IMR-90 (cell line): ENCODE data around the gene IL1RAPL1. TPM values are rescaled to one million over a fixed set of nuclear protein-coding genes. Genes with fewer than 3 reads are reported as not detected.

ENCODE experiments used
- ATAC-seq: fragments of 200-7000 bp; cut with Tn5 transposase; 2 replicates; pipeline ENCODE4 v1.9.1; 2020; ENCODE audit warnings: low read depth, mild to moderate bottlenecking, moderate library complexity
- BruUV-seq: library from RNA; stranded (reverse); fragments of 400-500 nt; replicated peaks from 2 replicates; lab custom pipeline; 2021; lab: Mats Ljungman, UMichigan
- CTCF ChIA-PET: fragments of 300-600 bp; formaldehyde crosslinking; extraction: SDS; loops from one replicate; lab custom pipeline; 2021; ENCODE audit warnings: antibody characterized with exemption; lab: Yijun Ruan, JAX
- POLR2A ChIA-PET: fragments of 300-600 bp; sonication (Branson Sonifier 250); formaldehyde crosslinking; loops from one replicate; lab custom pipeline; 2022; ENCODE audit warnings: antibody characterized with exemption; ENCODE audit not compliant: unreplicated experiment; lab: Charles Lee
- DNase-seq: peaks from one replicate; pipeline ENCODE4 v3.0.0; 2013
- H2AFZ ChIP-seq: replicated peaks from 2 replicates; pipeline ENCODE3; 2013; ENCODE audit warnings: low read length, mild to moderate bottlenecking; ENCODE audit not compliant: poor library complexity
- H2AK5ac ChIP-seq: 2 replicates; pipeline ENCODE4 v1.6.1; 2013; ENCODE audit warnings: low read depth, low read length, inconsistent platforms
- H2AK9ac ChIP-seq: replicated peaks from 2 replicates; pipeline ENCODE3; 2013; ENCODE audit warnings: mild to moderate bottlenecking, low read depth, low read length, moderate library complexity; ENCODE audit not compliant: poor library complexity
- H2BK120ac ChIP-seq: 2 replicates; pipeline ENCODE4 v1.6.1; 2013; ENCODE audit warnings: low read depth, low read length, inconsistent platforms
- H2BK15ac ChIP-seq: 3 replicates; pipeline ENCODE4 v1.6.1; 2013; ENCODE audit warnings: low read depth, low read length, inconsistent platforms
- H2BK20ac ChIP-seq: 2 replicates; pipeline ENCODE4 v1.6.1; 2013; ENCODE audit warnings: low read depth, mild to moderate bottlenecking, inconsistent platforms, low read length, moderate library complexity
- H2BK5ac ChIP-seq: 2 replicates; pipeline ENCODE4 v1.6.1; 2013; ENCODE audit warnings: mild to moderate bottlenecking, low read depth, low read length, inconsistent platforms; ENCODE audit not compliant: poor library complexity, severe bottlenecking
- H3K14ac ChIP-seq: replicated peaks from 2 replicates; pipeline ENCODE4 v1.6.1; 2013; ENCODE audit warnings: low read depth, low read length, inconsistent platforms
- H3K18ac ChIP-seq: 2 replicates; pipeline ENCODE4 v1.6.1; 2013; ENCODE audit warnings: low read depth, low read length, control low read depth
- H3K23ac ChIP-seq: 2 replicates; pipeline ENCODE4 v1.6.1; 2013; ENCODE audit warnings: low read depth, low read length, inconsistent platforms
- H3K27ac ChIP-seq: 2 replicates; pipeline ENCODE4 v1.5.1; 2013; ENCODE audit warnings: mild to moderate bottlenecking, control low read depth, low read length; ENCODE audit not compliant: insufficient read depth
- H3K27me3 ChIP-seq: 2 replicates; pipeline ENCODE4 v1.6.1; 2013; ENCODE audit warnings: low read length; ENCODE audit not compliant: control insufficient read depth, insufficient read depth
- H3K36me3 ChIP-seq: 2 replicates; pipeline ENCODE4 v1.6.1; 2013; ENCODE audit warnings: low read length, mixed read lengths; ENCODE audit not compliant: control insufficient read depth, insufficient read depth
- H3K4ac ChIP-seq: 2 replicates; pipeline ENCODE4 v1.6.1; 2013; ENCODE audit warnings: low read depth, low read length, inconsistent platforms
- H3K4me1 ChIP-seq: 2 replicates; pipeline ENCODE4 v1.6.1; 2013; ENCODE audit warnings: low read length, mixed read lengths; ENCODE audit not compliant: control insufficient read depth, insufficient read depth
- H3K4me2 ChIP-seq: 2 replicates; pipeline ENCODE4 v1.6.1; 2013; ENCODE audit warnings: low read depth, mild to moderate bottlenecking, control low read depth, low read length, moderate library complexity
- H3K4me3 ChIP-seq: 2 replicates; pipeline ENCODE4 v1.5.1; 2013; ENCODE audit warnings: low read depth, mild to moderate bottlenecking, control low read depth, low read length, moderate library complexity; ENCODE audit not compliant: insufficient read depth
- H3K56ac ChIP-seq: 2 replicates; pipeline ENCODE4 v1.6.1; 2013; ENCODE audit warnings: low read length, inconsistent platforms; ENCODE audit not compliant: insufficient read depth; ENCODE audit errors: extremely low read depth
- H3K79me1 ChIP-seq, 2 experiments: 2 replicates each; pipeline ENCODE4 v1.6.1; 2013; ENCODE audit warnings: low read length in 2 of 2, inconsistent platforms in 1 of 2, low read depth in 1 of 2
- H3K9ac ChIP-seq: 2 replicates; pipeline ENCODE4 v1.6.1; 2013; ENCODE audit warnings: low read depth, low read length, control low read depth
- H3K9me1 ChIP-seq: 2 replicates; pipeline ENCODE4 v1.6.1; 2013; ENCODE audit warnings: low read length, inconsistent platforms; ENCODE audit not compliant: insufficient read depth
- H3K9me3 ChIP-seq: 2 replicates; pipeline ENCODE4 v1.6.1; 2013; ENCODE audit warnings: low read length; ENCODE audit not compliant: control insufficient read depth, insufficient read depth
- H4K20me1 ChIP-seq: 2 replicates; pipeline ENCODE4 v1.6.1; 2013; ENCODE audit warnings: low read length, inconsistent platforms; ENCODE audit not compliant: insufficient read depth
- H4K5ac ChIP-seq: 2 replicates; pipeline ENCODE4 v1.6.1; 2013; ENCODE audit warnings: mild to moderate bottlenecking, low read depth, low read length, control low read depth
- H4K8ac ChIP-seq, 2 experiments: 2 replicates each; pipeline ENCODE4 v1.6.1; 2013; ENCODE audit warnings: low read depth in 2 of 2, low read length in 2 of 2, control low read depth in 1 of 2, inconsistent platforms in 1 of 2
- H4K91ac ChIP-seq: 2 replicates; pipeline ENCODE4 v1.6.1; 2013; ENCODE audit warnings: low read depth, low read length, inconsistent platforms; ENCODE audit not compliant: insufficient read depth
- BHLHE40 ChIP-seq: fragments of 150-350 bp; IDR thresholded peaks from 2 replicates; pipeline ENCODE4 v1.6.1; 2016; ENCODE audit warnings: mild to moderate bottlenecking, low read depth, low read length
- CEBPB ChIP-seq: IDR thresholded peaks from 2 replicates; pipeline ENCODE4 v1.6.1; 2012; ENCODE audit warnings: low read depth, low read length, improper control_type of control experiment
- CHD1 ChIP-seq: IDR thresholded peaks from 2 replicates; pipeline ENCODE4 v1.6.1; 2012; ENCODE audit warnings: low read depth, low read length, improper control_type of control experiment
- CTCF ChIP-seq: conservative IDR thresholded peaks from 2 replicates; pipeline ENCODE4 v1.5.1; 2012; ENCODE audit warnings: mild to moderate bottlenecking, low read depth, low read length, improper control_type of control experiment
- FOS ChIP-seq: fragments of 150-350 bp; IDR thresholded peaks from 2 replicates; pipeline ENCODE4 v1.6.1; 2016; ENCODE audit warnings: low read depth, low read length
- MAFK ChIP-seq: IDR thresholded peaks from 2 replicates; pipeline ENCODE4 v1.6.1; 2012; ENCODE audit warnings: low read depth, low read length, improper control_type of control experiment
- MAZ ChIP-seq: IDR thresholded peaks from 2 replicates; pipeline ENCODE4 v1.6.1; 2012; ENCODE audit warnings: low read depth, mild to moderate bottlenecking, low read length, improper control_type of control experiment, moderate library complexity, borderline replicate concordance
- MXI1 ChIP-seq: IDR thresholded peaks from 2 replicates; pipeline ENCODE4 v1.6.1; 2012; ENCODE audit warnings: low read depth, mild to moderate bottlenecking, low read length, moderate library complexity, borderline replicate concordance
- NFE2L2 ChIP-seq: fragments of 150-350 bp; IDR thresholded peaks from 2 replicates; pipeline ENCODE4 v1.6.1; 2016; ENCODE audit warnings: low read depth, mild to moderate bottlenecking, low read length
- POLR2A ChIP-seq: IDR thresholded peaks from 2 replicates; pipeline ENCODE4 v1.6.1; 2012; ENCODE audit warnings: mild to moderate bottlenecking, low read depth, low read length
- RAD21 ChIP-seq: IDR thresholded peaks from 2 replicates; pipeline ENCODE4 v1.6.1; 2012; ENCODE audit warnings: low read length, improper control_type of control experiment
- RCOR1 ChIP-seq: IDR thresholded peaks from 2 replicates; pipeline ENCODE4 v1.6.1; 2012; ENCODE audit warnings: mild to moderate bottlenecking, low read length, improper control_type of control experiment; ENCODE audit not compliant: insufficient replicate concordance
- RFX5 ChIP-seq: IDR thresholded peaks from 2 replicates; pipeline ENCODE4 v1.8.0; 2012; ENCODE audit warnings: low read depth, mild to moderate bottlenecking, low read length, moderate library complexity
- SMC3 ChIP-seq: fragments of 150-350 bp; IDR thresholded peaks from 2 replicates; pipeline ENCODE4 v1.6.1; 2016; ENCODE audit warnings: low read depth, mild to moderate bottlenecking, antibody characterized with exemption, low read length, moderate library complexity
- WGBS, 2 experiments: methylation state at CpG; one replicate each; pipeline versions ENCODE4 v1.1.5 to v1.1.7; 2013; ENCODE audit warnings: missing lambda C conversion rate in 2 of 2; ENCODE audit not compliant: insufficient read length in 1 of 2; ENCODE audit errors: extremely low coverage in 2 of 2; 5-methylcytosine and 5-hydroxymethylcytosine counted together
- dilution Hi-C: fragments of 300-500 bp; cut with HindIII; formaldehyde crosslinking; loops from one replicate; pipeline ENCODE4 v1.14.3; 2018; ENCODE audit warnings: low sequenced_read_pairs; ENCODE audit not compliant: unreplicated experiment
- in situ Hi-C: fragments of 300-500 bp; cut with MboI; formaldehyde crosslinking; loops from 3 replicates; pipeline ENCODE4 v1.14.3; 2019; ENCODE audit warnings: low sequenced_read_pairs, inconsistent platforms, mixed read lengths
- intact Hi-C: fragments of 100-400 bp; cut with micrococcal nuclease; formaldehyde crosslinking; loops from 2 replicates; pipeline ENCODE4 v1.10.0; 2022
- polyA plus RNA-seq, 3 experiments: library from polyadenylated mRNA; depleted of rRNA; stranded (reverse); fragments of >200 nt; gene quantifications; 2 replicates each; pipeline ENCODE4 v1.2.3, GENCODE V29; 2012; ENCODE audit warnings: low replicate concordance in 1 of 3
- total RNA-seq: library from RNA; depleted of rRNA; stranded (reverse); fragments of >200 nt; gene quantifications from 2 replicates; pipeline ENCODE4 v1.2.3, GENCODE V29; 2012
- TF ChIP-seq, protein P1 (sequence below): fragments of 150-350 bp; IDR thresholded peaks from 2 replicates; pipeline ENCODE4 v1.6.1; 2017; ENCODE audit warnings: mild to moderate bottlenecking, antibody characterized with exemption, low read length, low read depth
- TF ChIP-seq, protein P2 (sequence below): fragments of 150-350 bp; IDR thresholded peaks from 2 replicates; pipeline ENCODE4 v1.6.1; 2016; ENCODE audit warnings: low read depth, mild to moderate bottlenecking, low read length, moderate library complexity, borderline replicate concordance

IL1RAPL1 gene
- total and polyA plus RNA-seq, 2 of the 4 experiments (the other 2 are of a cell fraction) = 1.5 to 9.0 TPM

GRCh38 chrX:29948653-29949052 is 1361.4 kb downstream of the IL1RAPL1 start:
- H4K20me1 ChIP-seq = no peaks in the 10 kb centered on the region
- ChIA-PET CTCF (interaction anchor here (0.7 kb wide), 1 partner anchor 9 kb away, joined by 5 read pairs; no protein-coding TSS in a partner anchor), POLR2A (no interaction called here)
- H3K27me3 ChIP-seq = no peaks in the 10 kb centered on the region
- no peak overlapping the region for H2BK5ac ChIP-seq
- H3K4ac ChIP-seq = no peak overlapping the region
- H3K4me3 ChIP-seq = no peak overlapping the region
- no peak overlapping the region for H2AK9ac ChIP-seq
- H4K8ac ChIP-seq = no peak overlapping the region
- no peak overlapping the region for H3K9ac ChIP-seq
- H3K27ac ChIP-seq = no peak overlapping the region
- H4K91ac ChIP-seq = no peak overlapping the region
- no TSS peak for BruUV-seq
- WGBS, 2 experiments = no CpG with 5 or more reads among the region's 1 CpG
- no peaks in the 10 kb centered on the region for H3K36me3 ChIP-seq
- H3K56ac ChIP-seq = no peak overlapping the region
- TF ChIP-seq POLR2A (no peak), MAFK (no peak), RAD21 (no peak), NFE2L2 (no peak), MXI1 (no peak), CEBPB (no peak), MAZ (no peak), CTCF (no peak), BHLHE40 (no peak), RCOR1 (no peak), RFX5 (no peak), CHD1 (no peak), SMC3 (no peak), FOS (no peak)
- TF ChIP-seq, protein P1, sequence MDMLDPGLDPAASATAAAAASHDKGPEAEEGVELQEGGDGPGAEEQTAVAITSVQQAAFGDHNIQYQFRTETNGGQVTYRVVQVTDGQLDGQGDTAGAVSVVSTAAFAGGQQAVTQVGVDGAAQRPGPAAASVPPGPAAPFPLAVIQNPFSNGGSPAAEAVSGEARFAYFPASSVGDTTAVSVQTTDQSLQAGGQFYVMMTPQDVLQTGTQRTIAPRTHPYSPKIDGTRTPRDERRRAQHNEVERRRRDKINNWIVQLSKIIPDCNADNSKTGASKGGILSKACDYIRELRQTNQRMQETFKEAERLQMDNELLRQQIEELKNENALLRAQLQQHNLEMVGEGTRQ = no peak
- TF ChIP-seq, protein P2, sequence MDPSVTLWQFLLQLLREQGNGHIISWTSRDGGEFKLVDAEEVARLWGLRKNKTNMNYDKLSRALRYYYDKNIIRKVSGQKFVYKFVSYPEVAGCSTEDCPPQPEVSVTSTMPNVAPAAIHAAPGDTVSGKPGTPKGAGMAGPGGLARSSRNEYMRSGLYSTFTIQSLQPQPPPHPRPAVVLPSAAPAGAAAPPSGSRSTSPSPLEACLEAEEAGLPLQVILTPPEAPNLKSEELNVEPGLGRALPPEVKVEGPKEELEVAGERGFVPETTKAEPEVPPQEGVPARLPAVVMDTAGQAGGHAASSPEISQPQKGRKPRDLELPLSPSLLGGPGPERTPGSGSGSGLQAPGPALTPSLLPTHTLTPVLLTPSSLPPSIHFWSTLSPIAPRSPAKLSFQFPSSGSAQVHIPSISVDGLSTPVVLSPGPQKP = no peak
- H2AFZ ChIP-seq = no peak overlapping the region
- H3K4me1 ChIP-seq = no peaks in the 10 kb centered on the region
- no peak overlapping the region for H2BK20ac ChIP-seq
- no peaks in the 10 kb centered on the region for H3K79me1 ChIP-seq
- dilution Hi-C loops = no loop called here
- no peaks in the 10 kb centered on the region for H3K9me3 ChIP-seq
- DNase-seq (peak; percentile 37), ATAC-seq (no peak)
- intact Hi-C loops = no loop called here
- no peak overlapping the region for H2AK5ac ChIP-seq
- no peak overlapping the region for H3K23ac ChIP-seq
- no peak overlapping the region for H2BK15ac ChIP-seq
- in situ Hi-C loops = no loop called here
- H3K14ac ChIP-seq = no peak overlapping the region
- H3K9me1 ChIP-seq = no peaks in the 10 kb centered on the region
- H4K5ac ChIP-seq = no peak overlapping the region
- no peak overlapping the region for H3K18ac ChIP-seq
- no peak overlapping the region for H2BK120ac ChIP-seq
- H3K4me2 ChIP-seq = no peak overlapping the region
